ENCODE measurements around the gene TBL3.

DNA sequence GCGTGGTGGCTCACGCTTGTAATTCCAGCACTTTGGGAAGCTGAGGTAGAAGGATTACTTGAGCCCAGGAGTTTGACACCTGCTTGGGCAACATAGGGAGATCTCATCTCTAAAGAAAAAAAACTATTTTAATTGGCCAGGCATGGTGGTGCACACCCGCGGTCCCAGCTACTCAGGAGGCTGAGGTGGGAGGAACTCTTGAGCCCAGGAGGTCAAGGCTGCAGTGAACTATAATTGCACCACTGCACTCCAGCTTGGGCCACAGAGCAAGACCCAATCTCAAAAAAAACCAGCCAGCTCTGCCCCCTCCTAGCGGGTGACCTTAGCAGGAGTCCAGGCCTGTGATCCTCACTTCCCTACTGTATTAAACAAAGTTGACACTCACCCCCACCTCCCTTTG lies 47.8 kb upstream of the TBL3 start:
- TF ChIP-seq POLR2A (IDR thresholded peaks at IDR 0.05) = no peak
- TF ChIP-seq, protein P1, sequence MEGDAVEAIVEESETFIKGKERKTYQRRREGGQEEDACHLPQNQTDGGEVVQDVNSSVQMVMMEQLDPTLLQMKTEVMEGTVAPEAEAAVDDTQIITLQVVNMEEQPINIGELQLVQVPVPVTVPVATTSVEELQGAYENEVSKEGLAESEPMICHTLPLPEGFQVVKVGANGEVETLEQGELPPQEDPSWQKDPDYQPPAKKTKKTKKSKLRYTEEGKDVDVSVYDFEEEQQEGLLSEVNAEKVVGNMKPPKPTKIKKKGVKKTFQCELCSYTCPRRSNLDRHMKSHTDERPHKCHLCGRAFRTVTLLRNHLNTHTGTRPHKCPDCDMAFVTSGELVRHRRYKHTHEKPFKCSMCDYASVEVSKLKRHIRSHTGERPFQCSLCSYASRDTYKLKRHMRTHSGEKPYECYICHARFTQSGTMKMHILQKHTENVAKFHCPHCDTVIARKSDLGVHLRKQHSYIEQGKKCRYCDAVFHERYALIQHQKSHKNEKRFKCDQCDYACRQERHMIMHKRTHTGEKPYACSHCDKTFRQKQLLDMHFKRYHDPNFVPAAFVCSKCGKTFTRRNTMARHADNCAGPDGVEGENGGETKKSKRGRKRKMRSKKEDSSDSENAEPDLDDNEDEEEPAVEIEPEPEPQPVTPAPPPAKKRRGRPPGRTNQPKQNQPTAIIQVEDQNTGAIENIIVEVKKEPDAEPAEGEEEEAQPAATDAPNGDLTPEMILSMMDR (IDR thresholded peaks at IDR 0.05) = no peak

All from heart left ventricle (tissue), 13 donors.